ENCODE measurements around the gene IGSF23. TPM values are rescaled to one million over a fixed set of nuclear protein-coding genes. Genes with fewer than 3 reads are reported as not detected.

IGSF23 gene
- total RNA-seq, 1 experiment from 2014 or later, result not detected

DNA sequence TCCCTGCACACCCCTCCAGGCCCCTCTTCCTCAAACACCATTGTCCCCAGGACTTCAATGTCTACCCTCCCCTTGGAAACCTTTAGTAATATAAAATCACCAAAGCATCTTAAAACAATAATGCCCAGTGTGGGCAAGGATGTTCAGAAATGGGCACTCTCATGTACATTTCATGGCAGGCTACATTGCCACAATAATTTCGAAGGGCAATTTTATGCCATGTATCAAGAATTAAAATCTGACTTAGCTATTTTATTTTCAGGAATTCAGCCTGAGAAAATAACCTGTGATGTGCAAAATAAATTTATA, 35.8 kb upstream of the IGSF23 start:
- DNase-seq (ENCODE audit: low spot score), result no peak
- Histone ChIP-seq H3K4me1 (ENCODE audit: insufficient read depth, low read length, poor library complexity, severe bottlenecking) (peaks cover 7% of the 10 kb centered on the region), H3K4me3 (ENCODE audit: low read depth, low read length, poor library complexity, severe bottlenecking) (no peak overlapping the region), H3K27ac (ENCODE audit: low read depth, low read length, poor library complexity, severe bottlenecking) (no peak overlapping the region), H3K27me3 (replicated peaks; ENCODE audit: insufficient read depth, low read depth, low read length, poor library complexity) (no peaks in the 10 kb centered on the region), H3K9me3 (ENCODE audit: low read depth, low read length, poor library complexity, severe bottlenecking) (no peaks in the 10 kb centered on the region), H3K36me3 (ENCODE audit: insufficient read depth, low read length, poor library complexity, severe bottlenecking) (no peaks in the 10 kb centered on the region)
- ChIA-PET POLR2A (ENCODE audit: low non-redundant PET) (no interaction called here), CTCF (interaction anchor here (0.7 to 1.5 kb wide), 2 partner anchors 75 to 80 kb away, joined by 5 read pairs; no protein-coding TSS in a partner anchor)
- BruUV-seq (replicated peaks), result no TSS peak
- intact Hi-C loops (cut with micrococcal nuclease; ENCODE audit: unreplicated experiment), result no loop called here
- TF ChIP-seq EZH2 (IDR thresholded peaks at IDR 0.05; ENCODE audit: borderline replicate concordance, low read depth, low read length, poor library complexity, severe bottlenecking), result no peak
- TF ChIP-seq, protein P1, sequence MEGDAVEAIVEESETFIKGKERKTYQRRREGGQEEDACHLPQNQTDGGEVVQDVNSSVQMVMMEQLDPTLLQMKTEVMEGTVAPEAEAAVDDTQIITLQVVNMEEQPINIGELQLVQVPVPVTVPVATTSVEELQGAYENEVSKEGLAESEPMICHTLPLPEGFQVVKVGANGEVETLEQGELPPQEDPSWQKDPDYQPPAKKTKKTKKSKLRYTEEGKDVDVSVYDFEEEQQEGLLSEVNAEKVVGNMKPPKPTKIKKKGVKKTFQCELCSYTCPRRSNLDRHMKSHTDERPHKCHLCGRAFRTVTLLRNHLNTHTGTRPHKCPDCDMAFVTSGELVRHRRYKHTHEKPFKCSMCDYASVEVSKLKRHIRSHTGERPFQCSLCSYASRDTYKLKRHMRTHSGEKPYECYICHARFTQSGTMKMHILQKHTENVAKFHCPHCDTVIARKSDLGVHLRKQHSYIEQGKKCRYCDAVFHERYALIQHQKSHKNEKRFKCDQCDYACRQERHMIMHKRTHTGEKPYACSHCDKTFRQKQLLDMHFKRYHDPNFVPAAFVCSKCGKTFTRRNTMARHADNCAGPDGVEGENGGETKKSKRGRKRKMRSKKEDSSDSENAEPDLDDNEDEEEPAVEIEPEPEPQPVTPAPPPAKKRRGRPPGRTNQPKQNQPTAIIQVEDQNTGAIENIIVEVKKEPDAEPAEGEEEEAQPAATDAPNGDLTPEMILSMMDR (conservative IDR thresholded peaks at IDR 0.05; ENCODE audit: low read depth, low read length), result no peak

DNA sequence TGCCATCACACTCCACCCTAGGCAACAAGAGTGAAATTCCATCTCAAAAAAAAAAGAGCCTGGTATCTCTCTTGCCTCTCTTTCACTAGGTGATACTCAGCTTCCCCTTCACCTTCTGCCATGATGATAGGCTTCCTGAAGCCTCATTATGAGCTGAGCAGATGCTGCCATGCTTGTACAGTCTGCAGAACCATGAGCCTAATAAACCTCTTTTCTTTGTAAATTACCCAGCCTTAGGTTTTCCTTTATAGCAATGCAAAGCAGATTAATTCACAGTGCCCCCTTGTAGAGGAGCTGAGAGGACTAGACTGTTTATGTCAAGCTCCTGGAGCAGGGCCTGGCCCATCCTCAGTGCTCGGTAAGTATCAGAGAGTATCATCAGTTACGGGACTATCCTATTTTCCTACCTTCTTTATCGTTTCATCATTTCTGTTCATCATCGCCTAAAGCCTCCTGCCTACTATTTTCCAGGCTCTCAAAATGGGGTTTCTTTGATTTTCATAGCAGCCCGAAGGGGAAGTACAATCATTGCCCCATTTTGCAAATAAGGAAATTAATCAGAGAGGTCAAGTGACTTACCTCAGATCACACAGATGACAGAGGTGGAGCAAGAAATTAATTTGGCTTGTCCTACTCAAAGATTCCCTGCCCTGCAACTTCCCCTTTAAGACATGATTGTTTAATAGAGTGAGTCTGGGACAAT, 33.5 kb upstream of the IGSF23 start:
- no peak for DNase-seq (ENCODE audit: low spot score)
- intact Hi-C loops (cut with micrococcal nuclease; ENCODE audit: unreplicated experiment), result no loop called here
- H3K4me1 ChIP-seq (ENCODE audit: insufficient read depth, low read length, poor library complexity, severe bottlenecking), result no peaks in the 10 kb centered on the region
- H3K36me3 ChIP-seq (ENCODE audit: insufficient read depth, low read length, poor library complexity, severe bottlenecking), result no peaks in the 10 kb centered on the region
- TF ChIP-seq, protein P1 (conservative IDR thresholded peaks at IDR 0.05; ENCODE audit: low read depth, low read length), result no peak
- TF ChIP-seq EZH2 (IDR thresholded peaks at IDR 0.05; ENCODE audit: borderline replicate concordance, low read depth, low read length, poor library complexity, severe bottlenecking), result no peak
- no peak overlapping the region for H3K27ac ChIP-seq (ENCODE audit: low read depth, low read length, poor library complexity, severe bottlenecking)
- no TSS peak for BruUV-seq (replicated peaks)
- no peaks in the 10 kb centered on the region for H3K27me3 ChIP-seq (replicated peaks; ENCODE audit: insufficient read depth, low read depth, low read length, poor library complexity)
- H3K9me3 ChIP-seq (ENCODE audit: low read depth, low read length, poor library complexity, severe bottlenecking), result no peaks in the 10 kb centered on the region
- ChIA-PET POLR2A (ENCODE audit: low non-redundant PET) (no interaction called here), CTCF (interaction anchor here (0.6 kb wide), 1 partner anchor 9 kb away, joined by 4 read pairs; no protein-coding TSS in a partner anchor)
- no peak overlapping the region for H3K4me3 ChIP-seq (ENCODE audit: low read depth, low read length, poor library complexity, severe bottlenecking)

DNA sequence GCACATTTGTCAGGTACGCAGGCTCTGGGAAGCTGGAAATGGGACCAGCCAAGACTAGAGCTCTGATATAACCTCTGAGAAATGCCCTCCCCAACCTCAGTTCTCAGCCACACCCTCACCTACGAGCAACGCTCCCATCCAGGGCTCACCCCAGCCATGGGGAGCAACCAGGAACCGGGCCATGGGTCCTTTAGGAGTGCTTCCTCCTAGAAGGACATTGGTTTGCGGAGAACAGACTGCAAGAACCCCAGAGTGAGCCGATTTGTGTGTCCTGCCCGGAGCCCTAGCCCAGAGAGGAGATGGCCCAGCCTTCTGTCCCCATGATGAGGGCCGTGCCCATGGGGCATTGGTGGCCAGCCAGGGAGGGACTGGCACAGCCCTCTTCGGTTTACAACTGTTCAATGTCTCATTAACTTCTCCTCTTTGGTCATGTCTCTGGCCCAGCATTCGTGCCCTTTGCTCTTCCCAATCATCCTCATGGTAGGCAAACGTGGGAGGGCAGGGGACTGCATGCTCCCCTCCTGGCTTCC, 32.9 kb upstream of the IGSF23 start:
- BruUV-seq (replicated peaks), result no TSS peak
- H3K4me1 ChIP-seq (ENCODE audit: insufficient read depth, low read length, poor library complexity, severe bottlenecking), result no peaks in the 10 kb centered on the region
- TF ChIP-seq, protein P1 (conservative IDR thresholded peaks at IDR 0.05; ENCODE audit: low read depth, low read length), result no peak
- TF ChIP-seq EZH2 (IDR thresholded peaks at IDR 0.05; ENCODE audit: borderline replicate concordance, low read depth, low read length, poor library complexity, severe bottlenecking), result no peak
- POLR2A ChIA-PET (ENCODE audit: low non-redundant PET), result no interaction called here
- CTCF ChIA-PET, result no interaction called here
- no peaks in the 10 kb centered on the region for H3K27me3 ChIP-seq (replicated peaks; ENCODE audit: insufficient read depth, low read depth, low read length, poor library complexity)
- DNase-seq (ENCODE audit: low spot score), result no peak
- H3K4me3 ChIP-seq (ENCODE audit: low read depth, low read length, poor library complexity, severe bottlenecking), result no peak overlapping the region
- H3K9me3 ChIP-seq (ENCODE audit: low read depth, low read length, poor library complexity, severe bottlenecking), result no peaks in the 10 kb centered on the region
- intact Hi-C loops (cut with micrococcal nuclease; ENCODE audit: unreplicated experiment), result no loop called here
- H3K36me3 ChIP-seq (ENCODE audit: insufficient read depth, low read length, poor library complexity, severe bottlenecking), result no peaks in the 10 kb centered on the region
- H3K27ac ChIP-seq (ENCODE audit: low read depth, low read length, poor library complexity, severe bottlenecking), result no peak overlapping the region
